NCI-H2196 (cell line): ENCODE data around the gene CENPA.
A peak's percentile ranks its signal among the peaks of the same experiment; 100 is the strongest.
"Not testable (repeated sequence)": the region's sequence is repeated elsewhere in the genome, so short reads cannot be mapped to it uniquely, and the experiment has no call there.

Source experiments
- DNase-seq: peaks from one replicate; lab custom pipeline; 2025; ENCODE audit not compliant: unreplicated experiment; lab: John Stamatoyannopoulos, UW

Gene CENPA

DNA sequence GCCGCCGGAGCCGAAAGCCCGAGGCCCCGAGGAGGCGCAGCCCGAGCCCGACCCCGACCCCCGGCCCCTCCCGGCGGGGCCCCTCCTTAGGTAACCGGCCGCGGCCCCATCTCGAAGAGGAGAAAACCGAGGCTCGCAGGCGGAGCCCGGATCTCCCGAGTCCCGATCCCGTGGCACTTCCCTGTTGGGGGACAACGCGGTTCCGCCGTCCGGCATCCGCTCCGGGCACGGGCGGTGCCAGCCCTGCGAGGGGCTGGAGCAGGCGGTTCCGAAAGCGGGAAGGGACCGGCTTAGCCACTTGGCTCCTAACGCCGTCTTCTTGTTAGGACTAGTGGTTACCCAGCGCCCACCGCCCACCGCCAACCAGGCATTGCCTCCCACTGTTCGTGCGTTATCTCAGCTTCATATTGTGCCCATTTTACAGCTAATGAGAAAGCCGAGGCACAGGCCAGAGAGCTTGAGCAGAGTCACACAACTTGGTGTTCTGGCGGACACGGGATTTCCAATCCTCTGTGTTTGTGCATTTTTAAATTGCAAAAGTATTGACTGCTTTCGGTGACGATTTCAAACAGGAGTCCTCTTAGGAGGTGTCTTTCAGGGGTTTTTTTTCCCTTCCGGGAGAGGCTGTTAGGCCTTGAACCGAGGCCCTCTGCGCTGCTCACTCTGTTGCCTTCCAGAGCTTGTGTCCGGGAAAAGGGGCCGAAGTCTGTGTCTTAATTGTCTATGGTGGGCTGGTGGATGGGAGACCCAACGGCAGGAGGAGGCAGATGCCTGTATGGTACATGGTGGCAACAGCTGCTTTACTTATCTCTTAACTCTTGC is 562 bp downstream of the CENPA start:
- DNase-seq = peak; percentile 17

DNA sequence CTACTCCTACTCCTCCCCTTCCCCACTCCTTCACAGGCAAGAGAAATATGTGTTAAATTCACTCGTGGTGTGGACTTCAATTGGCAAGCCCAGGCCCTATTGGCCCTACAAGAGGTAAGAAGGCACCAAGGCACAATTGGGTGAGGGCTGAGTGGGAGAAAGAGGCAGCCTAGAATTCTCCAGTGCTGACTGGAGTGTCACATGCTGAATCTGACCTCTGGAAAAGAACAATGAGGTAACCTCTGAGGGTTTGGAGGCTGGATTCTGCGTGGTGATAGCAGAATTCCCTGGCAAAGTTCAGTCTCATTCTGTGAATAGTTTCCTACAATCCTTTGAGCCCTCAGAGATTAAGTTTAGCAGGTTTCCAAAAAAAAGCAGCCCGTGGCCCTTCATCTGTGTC is 6.9 kb downstream of the CENPA start:
- DNase-seq = no peak

DNA sequence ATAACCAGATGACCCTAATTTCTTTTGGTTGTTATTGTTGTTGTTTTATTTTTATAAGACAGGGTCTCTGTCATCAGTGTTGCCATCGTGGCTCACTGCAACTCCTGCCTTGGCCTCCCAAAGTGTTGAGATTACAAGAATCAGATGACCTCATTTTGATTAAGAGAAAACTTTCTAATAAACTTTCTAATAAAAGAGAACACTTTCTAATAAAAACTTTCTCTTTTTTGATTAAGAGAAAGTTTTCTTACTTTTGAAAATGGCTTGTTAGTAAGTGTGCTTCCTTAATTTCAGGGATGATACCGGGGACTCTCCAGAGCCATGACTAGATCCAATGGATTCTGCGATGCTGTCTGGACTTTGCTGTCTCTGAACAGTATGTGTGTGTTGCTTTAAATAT is 7.7 kb downstream of the CENPA start:
- no peak for DNase-seq

DNA sequence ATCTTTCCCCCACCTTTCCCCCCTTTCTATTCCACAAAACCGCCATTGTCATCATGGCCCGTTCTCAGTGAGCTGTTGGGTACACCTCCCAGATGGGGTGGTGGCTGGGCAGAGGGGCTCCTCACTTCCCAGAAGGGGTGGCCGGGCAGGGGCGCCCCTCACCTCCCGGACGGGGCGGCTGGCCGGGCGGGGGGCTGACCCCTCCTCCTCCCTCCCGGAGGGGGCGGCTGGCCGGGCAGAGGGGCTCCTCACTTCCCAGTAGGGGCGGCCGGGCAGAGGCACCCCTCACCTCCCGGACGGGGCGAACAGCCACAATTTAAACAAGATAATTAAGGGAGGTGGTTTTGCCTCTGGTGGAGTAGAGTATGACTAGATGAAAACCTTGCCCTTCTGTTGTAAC is 9.3 kb downstream of the CENPA start:
- not testable (repeated sequence) for DNase-seq

DNA sequence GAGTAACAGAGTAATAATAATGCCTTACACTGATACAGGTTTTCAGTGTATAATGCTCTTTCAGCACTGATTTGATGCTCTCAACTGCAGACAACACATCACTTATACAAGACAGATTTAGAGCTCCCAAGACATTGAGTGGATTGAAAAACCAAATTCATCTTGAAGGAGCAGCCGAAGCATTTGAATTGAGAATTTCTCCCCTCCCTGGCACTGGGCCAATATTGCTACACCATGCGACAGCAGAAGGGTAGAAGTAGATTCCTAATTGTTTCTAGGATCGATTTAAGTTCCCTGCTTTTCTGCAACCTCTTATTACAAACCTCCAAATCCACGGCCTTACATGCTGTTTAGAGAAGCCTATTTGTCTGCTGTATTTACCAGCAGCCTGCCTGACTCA is 15.5 kb downstream of the CENPA start:
- no peak for DNase-seq

DNA sequence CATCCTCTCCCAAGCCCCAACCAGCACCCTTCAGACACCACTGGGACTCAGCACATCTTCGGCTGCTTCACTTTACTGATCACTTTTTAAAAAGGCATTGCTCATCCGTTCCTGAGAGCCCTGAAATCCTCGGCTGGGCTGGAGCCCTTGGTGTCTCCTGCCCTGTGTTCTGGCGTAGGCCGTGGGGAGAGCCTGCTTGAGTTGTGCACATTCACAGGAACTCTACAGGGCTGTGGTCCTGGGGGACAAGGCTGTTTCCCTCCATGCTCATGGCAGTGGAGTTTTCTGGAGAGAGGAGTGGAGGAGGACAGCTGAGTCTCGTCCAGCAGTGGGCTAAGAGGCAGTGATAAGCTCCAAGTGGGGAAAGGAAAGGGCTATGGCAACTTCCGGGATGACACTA is 15.9 kb downstream of the CENPA start:
- DNase-seq = no peak

DNA sequence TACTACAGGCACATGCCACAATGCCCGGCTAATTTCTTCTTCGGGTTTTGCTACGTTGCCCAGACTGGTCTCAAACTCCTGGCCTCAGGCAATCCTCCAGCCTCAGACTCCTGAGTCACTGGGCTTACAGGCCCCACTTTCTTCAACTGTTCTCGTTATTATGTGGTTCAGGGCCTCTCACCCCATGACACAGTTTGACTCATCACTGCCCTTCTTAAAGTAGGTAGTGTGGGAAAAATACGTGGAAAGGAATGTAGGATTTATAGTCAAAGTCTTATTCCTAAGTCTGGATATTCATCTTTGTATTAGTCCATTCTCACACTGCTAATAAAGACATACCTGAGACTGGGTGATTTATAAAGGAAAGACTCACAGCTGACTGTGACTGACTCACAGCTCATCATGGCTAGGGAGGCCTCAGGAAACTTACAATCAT is 19.4 kb downstream of the CENPA start:
- DNase-seq = no peak

DNA sequence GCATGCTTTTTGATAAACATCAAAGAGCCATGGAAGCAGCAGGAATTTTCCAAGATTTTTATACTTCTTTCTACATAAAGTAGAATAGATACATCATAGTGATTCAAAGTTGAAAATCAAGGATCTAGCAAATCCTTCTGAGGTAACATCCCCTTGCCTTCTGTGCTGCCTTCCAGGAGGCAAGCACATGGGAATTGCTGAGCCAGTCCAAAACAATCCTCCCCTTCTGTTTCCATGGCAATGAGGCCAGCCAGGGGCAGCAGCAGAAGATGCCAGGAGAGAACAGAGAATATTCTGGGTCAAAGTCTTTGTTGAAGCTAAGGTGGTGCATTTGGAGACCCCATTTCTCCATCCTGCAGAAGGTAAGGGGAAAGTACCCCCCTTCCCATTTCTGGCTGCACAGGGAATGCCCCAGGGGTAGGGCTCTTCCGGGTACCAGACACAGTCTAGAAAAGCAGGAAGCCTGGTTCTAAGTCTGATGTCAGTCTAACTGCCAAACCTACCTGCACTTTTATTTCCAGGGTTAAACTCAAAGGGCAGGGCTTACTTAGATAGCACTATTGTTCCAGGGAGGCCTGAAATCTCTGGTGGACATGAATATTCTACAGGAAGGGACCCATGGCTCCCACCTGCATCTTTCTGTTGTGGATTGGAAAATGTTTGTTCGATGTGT is 22.1 kb downstream of the CENPA start:
- peak; percentile 12 for DNase-seq

DNA sequence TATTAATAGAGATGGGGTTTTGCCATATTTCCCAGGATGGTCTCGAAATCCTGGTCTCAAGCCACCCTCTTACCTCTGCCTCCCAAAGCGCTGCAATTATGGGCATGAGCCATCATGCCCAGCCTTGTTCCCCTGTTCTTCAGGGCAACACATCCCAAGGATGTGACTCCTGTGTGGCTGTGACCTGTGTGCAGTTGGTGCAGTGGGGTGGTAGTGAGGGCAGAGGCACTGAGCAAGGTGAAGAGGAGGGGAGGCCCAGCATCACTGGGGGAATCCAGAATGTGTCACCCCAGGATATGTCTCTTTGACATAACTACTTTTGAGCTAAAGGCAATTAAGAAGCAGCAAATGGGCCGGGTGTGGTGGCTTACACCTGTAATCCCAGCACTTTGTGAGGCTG is 23.4 kb downstream of the CENPA start:
- no peak for DNase-seq

DNA sequence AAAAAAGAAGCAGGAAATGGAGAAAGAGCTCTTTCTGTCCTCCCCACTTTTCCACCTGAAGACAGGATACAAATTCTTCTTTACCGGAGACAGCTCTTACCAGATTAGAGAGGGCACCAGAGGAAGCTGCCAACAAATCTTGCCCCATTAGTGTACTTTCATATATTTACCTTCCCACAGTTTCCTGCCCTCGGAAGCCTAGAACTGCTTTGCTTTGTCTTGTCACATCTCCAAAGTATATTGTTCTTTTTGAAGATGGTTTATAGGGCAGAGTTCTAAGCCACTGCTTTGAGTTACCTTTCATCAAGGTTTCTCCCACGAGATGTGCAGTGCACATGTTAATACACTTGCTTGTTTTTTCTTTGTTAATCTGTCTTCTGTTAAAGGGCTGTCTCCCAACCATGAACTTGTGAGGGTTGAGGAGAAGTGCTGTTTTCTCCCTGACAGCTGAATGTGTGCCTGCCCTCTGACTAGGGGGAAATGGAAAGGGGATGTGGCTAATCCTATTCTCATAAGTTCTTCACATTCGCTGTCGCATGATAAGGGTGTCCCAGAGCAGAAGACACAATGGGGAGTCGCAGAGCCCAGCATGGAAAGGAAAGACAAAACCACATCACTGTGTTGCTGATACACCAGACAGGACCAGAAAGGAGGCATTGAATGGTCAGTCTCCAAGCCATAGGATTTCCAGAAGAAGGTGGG is 24.2 kb downstream of the CENPA start:
- no peak for DNase-seq

DNA sequence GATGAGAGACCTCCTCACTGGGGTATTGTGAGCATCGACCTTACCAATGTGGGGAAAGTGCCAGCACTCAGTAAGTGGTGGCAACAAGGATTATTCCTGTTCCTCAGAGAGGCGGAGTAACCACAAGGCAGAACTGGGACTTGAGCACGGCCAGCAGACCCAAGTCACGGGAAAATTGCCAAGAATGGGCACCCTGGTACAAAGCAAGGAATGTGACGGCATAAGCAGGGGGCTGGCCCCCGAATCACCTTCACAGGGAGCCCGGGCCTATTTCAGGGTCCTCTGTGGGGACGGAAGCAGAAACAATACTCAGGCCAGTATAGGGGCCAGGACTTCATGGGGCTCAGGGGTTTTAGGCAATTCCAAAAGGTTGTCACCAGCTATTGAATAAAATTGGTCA is 25.4 kb downstream of the CENPA start:
- no peak for DNase-seq

DNA sequence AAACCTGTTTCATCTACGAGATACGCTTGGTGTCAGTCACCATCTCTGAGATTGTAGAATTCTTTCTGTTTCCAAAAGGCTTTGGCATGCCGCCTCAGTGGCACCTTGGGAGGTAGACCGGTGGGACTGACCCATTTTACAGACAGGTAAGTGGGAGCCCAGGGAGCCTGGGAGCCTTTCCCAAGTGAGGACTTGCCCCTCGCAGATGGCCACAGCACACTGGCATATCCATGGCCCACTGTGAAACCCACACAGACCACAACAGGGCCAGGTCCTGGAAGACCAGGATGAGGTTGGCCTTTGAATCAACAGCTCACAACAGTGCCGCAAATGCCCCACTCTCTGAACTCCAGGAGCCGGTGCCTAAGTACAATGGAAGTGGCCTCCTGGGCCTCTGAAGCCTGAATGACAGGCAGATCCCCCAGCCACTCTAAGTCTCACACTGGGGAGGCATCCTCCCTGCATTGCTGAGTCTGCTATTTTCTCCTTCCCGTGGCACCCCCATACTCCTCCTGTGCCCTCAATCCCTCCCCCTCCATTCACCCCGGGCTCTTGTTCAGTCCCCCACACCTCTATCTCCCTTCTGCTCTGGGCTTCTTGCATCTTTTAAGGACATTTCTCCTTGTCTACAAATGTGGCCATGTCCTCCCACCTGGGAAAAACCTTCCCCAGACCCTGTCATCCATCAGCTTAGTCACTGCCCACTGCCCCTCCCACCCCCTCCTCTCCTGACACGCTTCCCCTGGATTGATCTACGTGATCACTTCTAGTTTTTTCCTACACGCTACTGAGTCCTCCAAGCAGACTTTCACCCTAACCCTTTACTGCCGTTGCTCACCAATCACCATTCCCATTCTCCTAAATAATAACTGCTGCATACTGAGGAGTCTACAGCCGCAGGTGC is 26.2 kb downstream of the CENPA start:
- no peak for DNase-seq

DNA sequence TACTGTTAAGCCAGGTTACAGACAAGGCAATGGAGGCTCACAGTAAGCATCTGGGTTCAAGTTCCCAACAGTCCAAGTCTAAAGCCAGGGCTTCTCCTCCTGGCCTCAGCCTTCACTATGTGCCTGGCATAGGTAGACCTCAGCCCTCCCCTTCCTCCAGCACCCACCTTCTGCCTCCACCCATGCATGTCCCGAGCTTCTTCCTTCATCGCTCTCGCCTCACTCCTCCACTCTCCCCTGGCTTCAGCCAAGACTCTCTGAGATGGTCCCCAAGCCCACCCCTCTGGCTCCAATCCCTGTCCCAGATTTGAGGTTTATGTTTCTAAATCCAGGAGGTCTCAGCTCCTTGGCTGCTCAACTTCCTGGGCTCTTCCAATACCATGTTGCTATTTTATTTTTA is 26.9 kb downstream of the CENPA start:
- no peak for DNase-seq

DNA sequence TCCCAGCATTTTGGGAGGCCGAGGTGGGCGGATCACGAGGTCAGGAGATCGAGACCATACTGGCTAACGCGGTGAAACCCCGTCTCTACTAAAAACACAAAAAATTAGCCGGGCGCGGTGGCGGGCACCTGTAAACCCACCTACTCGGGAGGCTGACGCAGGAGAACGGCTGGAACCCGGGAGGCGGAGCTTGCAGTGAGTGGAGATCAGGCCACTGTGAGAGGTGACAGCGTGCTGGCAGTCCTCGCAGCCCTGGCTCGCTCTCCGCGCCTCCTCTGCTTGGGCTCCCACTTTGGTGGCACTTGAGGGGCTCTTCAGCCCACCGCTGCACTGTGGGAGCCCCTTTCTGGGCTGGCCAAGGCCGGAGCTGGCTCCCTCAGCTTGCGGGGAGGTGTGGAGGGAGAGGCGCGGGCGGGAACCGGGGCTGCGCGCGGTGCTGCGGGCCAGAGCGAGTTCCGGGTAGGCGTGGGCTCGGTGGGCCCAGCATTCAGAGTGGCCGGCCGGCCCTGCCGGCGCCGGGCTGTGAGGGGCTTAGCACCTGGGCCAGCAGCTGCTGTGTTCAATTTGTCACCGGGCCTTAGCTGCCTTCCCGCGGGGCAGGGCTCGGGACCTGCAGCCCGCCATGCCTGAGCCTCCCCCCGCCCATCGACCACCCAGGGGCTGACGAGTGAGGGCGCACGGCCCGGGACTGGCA is 28.4 kb downstream of the CENPA start:
- DNase-seq = not testable (repeated sequence)

DNA sequence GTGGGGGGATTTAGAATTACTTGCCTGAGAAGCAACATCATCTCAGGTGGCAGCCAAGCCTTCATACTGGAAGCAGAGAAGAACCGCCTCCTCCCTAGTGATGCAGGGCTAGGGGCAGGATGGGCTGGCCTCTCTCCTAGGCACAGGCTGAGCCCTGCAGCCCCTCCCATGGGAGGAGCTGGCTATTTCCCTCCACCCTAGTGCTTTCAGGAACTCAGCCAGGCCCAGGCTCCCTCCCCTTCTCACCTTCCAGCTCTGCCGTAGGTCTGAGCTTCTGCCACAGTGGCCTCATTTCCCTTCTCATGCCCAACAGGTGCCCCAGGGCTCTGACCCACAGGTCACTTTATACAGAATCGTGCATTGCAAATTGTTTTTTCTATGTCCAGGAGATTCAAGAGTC is 31.0 kb downstream of the CENPA start:
- peak; percentile 76 for DNase-seq

DNA sequence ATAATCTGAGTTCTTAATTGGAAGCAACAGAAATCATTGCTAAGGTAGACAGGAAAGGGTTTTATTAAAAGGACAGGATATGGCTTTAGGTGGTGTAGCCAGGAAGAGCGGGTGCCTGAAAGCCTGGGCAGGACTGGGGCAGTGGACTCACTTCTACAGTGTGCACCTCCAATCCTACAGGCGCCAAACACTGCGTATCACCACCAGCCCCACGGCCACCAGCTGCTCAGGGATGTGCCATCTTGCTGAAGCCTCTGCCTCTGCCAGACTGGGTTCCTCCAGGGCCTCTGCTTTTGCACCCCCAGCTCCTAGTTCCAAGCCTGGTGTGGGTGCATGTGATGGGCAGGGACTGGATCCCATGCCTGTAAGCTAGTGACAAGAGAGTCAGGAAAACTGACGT is 32.4 kb downstream of the CENPA start:
- DNase-seq = no peak

DNA sequence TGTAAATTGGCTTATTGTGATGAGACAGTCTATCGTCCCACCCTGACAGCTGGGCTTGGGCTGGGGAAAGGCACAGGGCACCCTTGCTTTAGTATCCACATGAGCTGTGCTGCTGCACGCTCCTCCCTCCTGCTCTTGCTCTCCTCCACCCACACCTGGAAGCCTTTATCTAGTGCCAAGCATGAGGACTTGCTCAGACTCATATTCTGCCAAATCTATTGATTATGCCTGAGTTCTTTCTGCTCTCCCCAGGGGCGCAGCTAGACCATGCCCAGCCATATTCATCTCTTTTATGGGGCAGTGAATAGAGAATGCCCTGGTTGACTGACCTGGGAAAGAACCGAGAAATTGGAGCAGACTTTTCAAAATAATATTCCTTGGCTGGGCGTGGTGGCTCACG is 33.1 kb downstream of the CENPA start:
- DNase-seq = no peak

DNA sequence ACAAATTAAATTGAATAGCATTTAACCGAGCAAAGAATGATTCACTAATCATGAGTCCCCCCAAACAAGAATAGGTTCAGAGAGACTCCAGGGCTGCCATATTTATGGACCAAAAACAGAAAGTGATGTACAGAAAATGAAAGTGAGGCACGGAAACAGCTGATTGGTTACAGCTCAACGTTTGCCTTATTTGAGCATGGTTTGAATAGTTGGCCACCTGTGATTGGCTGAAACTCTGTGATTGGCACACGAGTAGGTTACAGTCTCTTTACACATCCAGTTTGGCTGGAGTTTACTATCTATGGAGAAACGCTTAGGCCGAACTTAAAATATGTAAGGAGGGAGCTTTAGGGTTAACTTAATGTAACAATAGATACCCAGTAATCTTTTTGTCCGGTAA is 35.1 kb downstream of the CENPA start:
- no peak for DNase-seq

DNA sequence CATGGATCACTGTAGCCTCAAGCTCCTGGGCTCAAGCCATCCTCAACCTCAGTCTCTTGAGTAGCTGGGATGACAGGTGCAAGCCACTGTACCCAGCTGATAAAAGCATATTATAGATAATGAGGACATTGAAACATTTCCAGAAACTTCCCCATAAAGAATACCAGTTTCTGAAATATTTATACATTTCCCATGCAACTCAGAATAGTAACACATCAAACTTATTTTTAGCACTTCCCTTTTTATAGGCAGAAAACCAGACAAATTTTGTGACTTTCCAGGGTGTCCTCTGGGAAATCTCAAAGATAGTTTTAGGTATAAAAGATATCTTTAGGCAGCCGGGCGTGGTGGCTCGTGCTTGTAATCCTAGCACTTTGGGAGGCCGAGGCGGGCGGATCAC is 37.0 kb downstream of the CENPA start:
- DNase-seq = no peak

DNA sequence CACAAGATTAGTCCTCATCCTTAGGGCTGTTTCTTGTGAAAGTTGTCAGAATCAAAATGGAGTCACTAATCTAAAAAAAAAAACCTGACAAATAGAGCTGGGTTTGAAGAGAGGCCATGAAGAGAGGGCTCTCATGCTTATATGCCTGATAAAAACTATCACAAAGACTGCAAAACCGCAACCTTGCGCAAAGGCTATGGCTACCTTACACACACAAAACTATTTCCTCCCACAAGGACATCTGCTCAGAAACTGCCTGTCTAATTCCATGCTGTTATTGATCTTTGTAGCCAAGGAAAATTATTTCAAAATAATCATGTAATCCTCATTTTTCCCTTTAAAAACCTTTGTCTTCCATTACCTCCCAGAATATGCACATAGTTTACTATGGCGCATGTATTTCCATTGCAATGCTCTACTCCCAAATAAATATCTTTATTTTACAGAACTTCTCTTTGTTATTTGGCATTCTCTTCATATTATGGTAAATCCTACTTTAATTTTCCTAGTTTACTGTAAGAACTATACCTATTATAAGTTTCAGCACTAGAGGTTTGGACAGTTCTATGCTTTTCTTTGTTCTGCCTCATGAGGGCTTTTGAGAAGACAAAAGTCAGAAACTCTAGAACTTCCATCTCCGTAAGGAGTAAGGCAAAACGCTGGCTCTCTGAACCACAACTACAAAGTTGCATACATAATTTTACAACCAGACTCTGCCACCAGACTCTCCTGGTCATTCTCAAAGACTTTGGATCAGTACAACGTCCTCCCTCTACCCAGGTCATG is 52.5 kb downstream of the CENPA start:
- no peak for DNase-seq
